Measurements from ENCODE around the gene CRLF2.

DNA sequence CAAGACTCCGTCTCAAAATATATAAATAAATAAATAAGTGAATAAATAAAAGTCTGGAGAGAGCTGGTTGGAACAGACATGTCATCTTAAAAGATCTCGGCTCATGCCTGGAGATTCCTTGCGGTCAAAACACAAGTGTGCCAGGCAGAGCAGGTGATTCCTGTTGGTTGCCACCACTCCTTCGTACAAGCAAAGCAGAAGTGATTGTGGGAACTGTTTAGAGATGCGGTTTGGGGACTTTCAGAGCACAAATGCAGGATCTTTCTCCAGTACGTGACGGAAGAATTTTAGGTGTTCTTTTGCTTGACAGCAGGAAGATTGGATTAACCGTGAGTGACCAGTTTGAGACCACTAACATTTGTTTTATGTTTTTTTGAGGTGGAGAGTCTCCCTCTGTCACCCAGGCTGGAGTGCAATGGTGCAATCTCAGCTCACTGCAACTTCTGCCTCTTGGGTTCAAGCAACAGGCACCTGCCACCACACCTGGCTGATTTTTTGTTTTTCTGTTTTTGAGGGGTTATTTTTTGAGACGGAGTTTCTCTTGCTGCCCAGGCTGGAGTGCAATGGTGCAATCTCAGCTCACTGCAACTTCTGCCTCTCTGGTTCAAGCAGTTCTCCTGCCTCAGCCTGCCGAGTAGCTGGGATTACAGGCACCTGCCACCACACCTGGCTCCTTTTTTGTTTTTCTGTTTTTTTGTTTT lies 2.8 kb upstream of the CRLF2 start:
- TF ChIP-seq, protein P1, sequence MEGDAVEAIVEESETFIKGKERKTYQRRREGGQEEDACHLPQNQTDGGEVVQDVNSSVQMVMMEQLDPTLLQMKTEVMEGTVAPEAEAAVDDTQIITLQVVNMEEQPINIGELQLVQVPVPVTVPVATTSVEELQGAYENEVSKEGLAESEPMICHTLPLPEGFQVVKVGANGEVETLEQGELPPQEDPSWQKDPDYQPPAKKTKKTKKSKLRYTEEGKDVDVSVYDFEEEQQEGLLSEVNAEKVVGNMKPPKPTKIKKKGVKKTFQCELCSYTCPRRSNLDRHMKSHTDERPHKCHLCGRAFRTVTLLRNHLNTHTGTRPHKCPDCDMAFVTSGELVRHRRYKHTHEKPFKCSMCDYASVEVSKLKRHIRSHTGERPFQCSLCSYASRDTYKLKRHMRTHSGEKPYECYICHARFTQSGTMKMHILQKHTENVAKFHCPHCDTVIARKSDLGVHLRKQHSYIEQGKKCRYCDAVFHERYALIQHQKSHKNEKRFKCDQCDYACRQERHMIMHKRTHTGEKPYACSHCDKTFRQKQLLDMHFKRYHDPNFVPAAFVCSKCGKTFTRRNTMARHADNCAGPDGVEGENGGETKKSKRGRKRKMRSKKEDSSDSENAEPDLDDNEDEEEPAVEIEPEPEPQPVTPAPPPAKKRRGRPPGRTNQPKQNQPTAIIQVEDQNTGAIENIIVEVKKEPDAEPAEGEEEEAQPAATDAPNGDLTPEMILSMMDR (IDR thresholded peaks at IDR 0.05): no peak
- TF ChIP-seq POLR2A (IDR thresholded peaks at IDR 0.05): no peak

Data from esophagus squamous epithelium (tissue), 4 donors.